Stimulated activated CD4-positive, alpha-beta T cell treated with anti-CD3 and anti-CD28 coated beads, Interleukin-2, amount 100 ng/mL, for 24 hours (primary cell): ENCODE measurements around the gene MGAT2.

ENCODE experiments used
- DNase-seq, 2 donors: peaks; one replicate each; pipeline ENCODE4 v3.0.0-alpha.2; 2020

MGAT2 gene

DNA sequence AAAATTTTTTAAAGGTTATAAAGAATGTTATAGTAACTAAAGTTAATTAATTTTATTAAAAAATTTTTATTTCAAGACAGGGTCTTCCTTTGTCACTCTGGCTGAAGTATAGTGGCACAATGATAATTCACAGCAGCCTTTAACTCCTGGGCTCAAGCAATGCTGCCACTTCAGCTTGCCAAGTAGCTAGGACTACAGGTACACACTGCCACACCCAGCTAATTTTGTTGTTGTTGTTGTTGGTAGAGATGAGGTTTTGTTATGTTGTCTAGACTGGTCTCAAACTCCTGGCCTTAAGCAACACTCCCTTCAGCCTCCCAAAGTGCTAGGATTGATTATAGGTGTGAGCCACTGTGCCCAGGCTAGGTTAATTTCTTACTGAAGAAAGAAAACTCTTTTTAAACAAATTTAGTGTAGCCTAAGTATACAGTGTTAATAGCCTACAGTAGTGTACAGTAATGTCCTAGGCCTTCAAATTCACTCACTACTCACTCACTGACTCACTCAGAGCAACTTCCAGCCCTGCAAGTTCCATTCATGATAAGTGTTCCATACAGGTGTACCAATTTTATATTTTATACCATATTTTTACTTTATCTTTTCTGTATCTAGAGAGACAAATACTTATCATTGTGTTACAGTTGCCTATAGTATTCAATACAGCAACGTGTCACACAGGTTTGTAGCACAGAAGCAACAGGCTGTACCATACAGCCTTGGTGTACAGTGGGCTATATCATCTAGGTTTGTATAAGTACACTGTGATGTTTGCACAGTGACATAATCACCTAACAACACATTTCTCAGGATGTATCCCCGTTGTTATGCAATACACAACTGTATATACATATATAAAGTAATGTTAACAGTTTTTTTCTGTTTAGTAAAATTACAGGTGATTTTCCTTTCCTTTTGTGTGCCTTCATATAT lies 39.2 kb downstream of the MGAT2 start:
- no peak for DNase-seq

DNA sequence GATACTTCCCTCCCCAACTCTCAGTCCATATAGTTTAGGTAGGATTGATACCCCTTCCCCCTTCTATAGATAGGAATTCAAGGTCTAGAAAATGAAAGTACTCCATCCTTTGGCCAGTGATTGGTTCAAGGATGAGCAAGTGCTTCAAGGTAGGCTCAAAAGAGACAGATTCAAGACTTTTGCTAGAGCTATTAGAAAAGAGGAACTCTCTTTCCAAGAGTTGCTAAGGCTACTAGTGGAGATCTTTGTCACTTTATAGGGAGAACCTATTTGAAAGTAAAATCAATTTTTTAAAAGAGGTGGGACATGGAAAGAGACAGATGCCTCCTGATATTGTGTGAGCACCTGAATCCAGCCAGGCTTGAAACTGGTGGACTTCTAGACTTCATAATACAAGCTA lies 49.9 kb downstream of the MGAT2 start:
- DNase-seq = no peak
